ENCODE data around the gene BRICD5. TPM values are rescaled to one million over a fixed set of nuclear protein-coding genes. Genes with fewer than 3 reads are reported as not detected.

BRICD5 gene
- total and polyA plus RNA-seq, 4 donors: 2.1 to 13.5 (median 9.3) TPM

- Histone ChIP-seq H3K27me3 (ENCODE audit: control insufficient read depth in 3 of 3, insufficient read depth in 3 of 3, low read length in 2 of 3) (no peaks in the 10 kb centered on the region), H3K9me3 (ENCODE audit: control insufficient read depth in 4 of 4, insufficient read depth in 3 of 4, low read length in 3 of 4) (no peaks in the 10 kb centered on the region), H3K27ac (ENCODE audit: low read depth in 1 of 2, low read length in 1 of 2) (no peak overlapping the region), H3K4me1 (ENCODE audit: control insufficient read depth in 5 of 5, insufficient read depth in 5 of 5, low read length in 5 of 5) (peaks cover 0 to 3% (median 0%) of the 10 kb centered on the region in 5 donors), H3K36me3 (ENCODE audit: control insufficient read depth in 4 of 4, insufficient read depth in 4 of 4, low read length in 4 of 4) (peaks cover 4 to 80% (median 15%) of the 10 kb centered on the region in 4 donors), H3K4me3 (no peak overlapping the region), H3K9ac (ENCODE audit: insufficient read depth in 1 of 2, low read length in 2 of 2) (no peak overlapping the region)
- 93 to 96% methylated on average over 29 of the region's 29 CpGs for WGBS, 2 donors
- no peak for DNase-seq
- ATAC-seq (ENCODE audit: insufficient read depth, low FRiP score): no peak
- no peak for TF ChIP-seq CTCF (IDR thresholded peaks at IDR 0.05; ENCODE audit: control extremely low read depth, extremely low read depth)
These were observed 37.9 kb downstream of the BRICD5 start for GRCh38 chr16:2172688-2173335.

GRCh38 chr16:2171601-2172178 lies 39.0 kb downstream of the BRICD5 start:
- ATAC-seq (ENCODE audit: insufficient read depth, low FRiP score): no peak
- no peak for TF ChIP-seq CTCF (IDR thresholded peaks at IDR 0.05; ENCODE audit: control extremely low read depth, extremely low read depth)
- DNase-seq: no peak

GRCh38 chr16:2170587-2171435 lies 39.9 kb downstream of the BRICD5 start:
- no peak for TF ChIP-seq CTCF (IDR thresholded peaks at IDR 0.05; ENCODE audit: control extremely low read depth, extremely low read depth)
- DNase-seq (no peak), ATAC-seq (ENCODE audit: insufficient read depth, low FRiP score) (no peak)
- Histone ChIP-seq H3K4me3 (peak overlapping the region; percentile 47), H3K27me3 (ENCODE audit: control insufficient read depth in 3 of 3, insufficient read depth in 3 of 3, low read length in 2 of 3) (no peaks in the 10 kb centered on the region), H3K36me3 (ENCODE audit: control insufficient read depth in 4 of 4, insufficient read depth in 4 of 4, low read length in 4 of 4) (peaks cover 4 to 69% (median 13%) of the 10 kb centered on the region in 4 donors), H3K4me1 (ENCODE audit: control insufficient read depth in 5 of 5, insufficient read depth in 5 of 5, low read length in 5 of 5) (peaks cover 0 to 3% (median 0%) of the 10 kb centered on the region in 5 donors), H3K9me3 (ENCODE audit: control insufficient read depth in 4 of 4, insufficient read depth in 3 of 4, low read length in 3 of 4) (no peaks in the 10 kb centered on the region), H3K27ac (ENCODE audit: low read depth in 1 of 2, low read length in 1 of 2) (peak overlapping the region in 1 of 2 donors; percentile 83), H3K9ac (ENCODE audit: insufficient read depth in 1 of 2, low read length in 2 of 2) (no peak overlapping the region)
- WGBS, 2 donors: 78 to 79% methylated on average over 47 of the region's 47 CpGs

More at GRCh38 chr16:2171601-2172178, 39.0 kb downstream of the BRICD5 start:
- 85 to 92% methylated on average over 28 of the region's 28 CpGs for whole genome bisulfite sequencing, 2 donors
- no peaks in the 10 kb centered on the region for H3K9me3 ChIP-seq (ENCODE audit: control insufficient read depth in 4 of 4, insufficient read depth in 3 of 4, low read length in 3 of 4)
- peaks cover 0 to 3% (median 0%) of the 10 kb centered on the region in 5 donors for H3K4me1 ChIP-seq (ENCODE audit: control insufficient read depth in 5 of 5, insufficient read depth in 5 of 5, low read length in 5 of 5)
- peaks cover 4 to 74% (median 13%) of the 10 kb centered on the region in 4 donors for H3K36me3 ChIP-seq (ENCODE audit: control insufficient read depth in 4 of 4, insufficient read depth in 4 of 4, low read length in 4 of 4)
- no peak overlapping the region for H3K9ac ChIP-seq (ENCODE audit: insufficient read depth in 1 of 2, low read length in 2 of 2)
- H3K4me3 ChIP-seq: peak overlapping the region; percentile 47
- peak overlapping the region in 1 of 2 donors; percentile 34 for H3K27ac ChIP-seq (ENCODE audit: low read depth in 1 of 2, low read length in 1 of 2)
- H3K27me3 ChIP-seq (ENCODE audit: control insufficient read depth in 3 of 3, insufficient read depth in 3 of 3, low read length in 2 of 3): no peaks in the 10 kb centered on the region

Measured in lung (tissue), 12 donors.